ENCODE measurements around the gene LPA.
"Not testable (repeated sequence)": the region's sequence is repeated elsewhere in the genome, so short reads cannot be mapped to it uniquely, and the experiment has no call there.

The LPA gene

GRCh38 chr6:160595838-160596832 is 67.9 kb downstream of the LPA start:
- H3K36me3 ChIP-seq (replicated peaks; ENCODE audit: low read depth, low read length) = no peaks in the 10 kb centered on the region
- no peaks in the 10 kb centered on the region for H3K4me1 ChIP-seq (ENCODE audit: low read length)
- H2AFZ ChIP-seq (ENCODE audit: low read depth, low read length) = no peak overlapping the region
- no peak overlapping the region for H3K4me2 ChIP-seq (ENCODE audit: low read length)
- H3K27ac ChIP-seq (ENCODE audit: low read length) = no peak overlapping the region
- H4K20me1 ChIP-seq (ENCODE audit: insufficient read depth, low read length) = no peaks in the 10 kb centered on the region
- H3K27me3 ChIP-seq (ENCODE audit: low read depth, low read length) = no peaks in the 10 kb centered on the region
- no peaks in the 10 kb centered on the region for H3K9me3 ChIP-seq (ENCODE audit: insufficient read depth, low read length)
- no peak overlapping the region for H3K4me3 ChIP-seq (ENCODE audit: low read length)
- no peak for TF ChIP-seq CTCF (IDR thresholded peaks at IDR 0.05; ENCODE audit: low read depth, low read length)
- no peak for TF ChIP-seq EZH2phosphoT487 (IDR thresholded peaks at IDR 0.05; ENCODE audit: low read depth)
- no peak overlapping the region for H3K9ac ChIP-seq (ENCODE audit: low read length)
- H3K79me2 ChIP-seq (ENCODE audit: low read length) = no peaks in the 10 kb centered on the region

- H3K36me3 ChIP-seq (replicated peaks; ENCODE audit: low read depth, low read length); H3K27me3 ChIP-seq (ENCODE audit: low read depth, low read length); H3K79me2 ChIP-seq (ENCODE audit: low read length); H3K9ac ChIP-seq (ENCODE audit: low read length); H3K4me1 ChIP-seq (ENCODE audit: low read length); H3K4me2 ChIP-seq (ENCODE audit: low read length); H3K27ac ChIP-seq (ENCODE audit: low read length); H4K20me1 ChIP-seq (ENCODE audit: insufficient read depth, low read length); H3K9me3 ChIP-seq (ENCODE audit: insufficient read depth, low read length); H2AFZ ChIP-seq (ENCODE audit: low read depth, low read length); H3K4me3 ChIP-seq (ENCODE audit: low read length): not testable (repeated sequence)
Observed at GRCh38 chr6:160595297-160595696, 68.8 kb downstream of the LPA start.

- no peaks in the 10 kb centered on the region for H3K4me1 ChIP-seq (ENCODE audit: low read length)
- no peaks in the 10 kb centered on the region for H3K36me3 ChIP-seq (replicated peaks; ENCODE audit: low read depth, low read length)
- no peak overlapping the region for H2AFZ ChIP-seq (ENCODE audit: low read depth, low read length)
- H3K4me2 ChIP-seq (ENCODE audit: low read length) = no peak overlapping the region
- no peak overlapping the region for H3K9ac ChIP-seq (ENCODE audit: low read length)
- no peaks in the 10 kb centered on the region for H3K79me2 ChIP-seq (ENCODE audit: low read length)
- no peak overlapping the region for H3K27ac ChIP-seq (ENCODE audit: low read length)
- no peaks in the 10 kb centered on the region for H4K20me1 ChIP-seq (ENCODE audit: insufficient read depth, low read length)
- no peaks in the 10 kb centered on the region for H3K9me3 ChIP-seq (ENCODE audit: insufficient read depth, low read length)
- no peak for TF ChIP-seq EZH2phosphoT487 (IDR thresholded peaks at IDR 0.05; ENCODE audit: low read depth)
- no peak for TF ChIP-seq CTCF (IDR thresholded peaks at IDR 0.05; ENCODE audit: low read depth, low read length)
- no peak overlapping the region for H3K4me3 ChIP-seq (ENCODE audit: low read length)
- H3K27me3 ChIP-seq (ENCODE audit: low read depth, low read length) = no peaks in the 10 kb centered on the region
Observed at GRCh38 chr6:160586374-160586773, 77.7 kb downstream of the LPA start.

GRCh38 chr6:160583794-160584193 is 80.3 kb downstream of the LPA start:
- TF ChIP-seq CTCF (IDR thresholded peaks at IDR 0.05; ENCODE audit: low read depth, low read length) (no peak), EZH2phosphoT487 (IDR thresholded peaks at IDR 0.05; ENCODE audit: low read depth) (no peak)

More at GRCh38 chr6:160583794-160584193, 80.3 kb downstream of the LPA start:
- no peak overlapping the region for H2AFZ ChIP-seq (ENCODE audit: low read depth, low read length)
- H3K4me3 ChIP-seq (ENCODE audit: low read length) = no peak overlapping the region
- H3K9ac ChIP-seq (ENCODE audit: low read length) = no peak overlapping the region
- no peaks in the 10 kb centered on the region for H3K9me3 ChIP-seq (ENCODE audit: insufficient read depth, low read length)
- no peaks in the 10 kb centered on the region for H4K20me1 ChIP-seq (ENCODE audit: insufficient read depth, low read length)
- no peak overlapping the region for H3K27ac ChIP-seq (ENCODE audit: low read length)
- H3K27me3 ChIP-seq (ENCODE audit: low read depth, low read length) = no peaks in the 10 kb centered on the region
- no peaks in the 10 kb centered on the region for H3K36me3 ChIP-seq (replicated peaks; ENCODE audit: low read depth, low read length)
- H3K79me2 ChIP-seq (ENCODE audit: low read length) = no peaks in the 10 kb centered on the region
- no peaks in the 10 kb centered on the region for H3K4me1 ChIP-seq (ENCODE audit: low read length)
- no peak overlapping the region for H3K4me2 ChIP-seq (ENCODE audit: low read length)
